GM12878 (cell line): ENCODE measurements around the gene SURF2. TPM values are rescaled to one million over a fixed set of nuclear protein-coding genes. Genes with fewer than 3 reads are reported as not detected.

Experiments used
- ATAC-seq: fragments of 200-7000 bp; cut with Tn5 transposase; 3 replicates; pipeline ENCODE4 v1.9.1; 2020; ENCODE audit warnings: mild to moderate bottlenecking, moderate library complexity
- BruUV-seq: library from RNA; stranded (reverse); fragments of 400-500 nt; replicated peaks from 2 replicates; lab custom pipeline; 2021; lab: Mats Ljungman, UMichigan
- CTCF ChIA-PET: fragments of 300-600 bp; sonication (Branson Sonifier 250); formaldehyde crosslinking; extraction: SDS; loops from one replicate; lab custom pipeline; 2021; ENCODE audit warnings: inconsistent platforms; lab: Yijun Ruan, JAX
- POLR2A ChIA-PET: fragments of 350-600 bp; formaldehyde crosslinking; extraction: SDS; loops from one replicate; lab custom pipeline; 2021; ENCODE audit warnings: inconsistent platforms; lab: Charles Lee
- RAD21 ChIA-PET: fragments of 300-600 bp; sonication (Branson Sonifier 250); formaldehyde crosslinking; loops from one replicate; lab custom pipeline; 2023; ENCODE audit warnings: antibody characterized with exemption; ENCODE audit not compliant: unreplicated experiment; lab: Charles Lee
- SMC1A ChIA-PET: fragments of 300-600 bp; sonication (Branson Sonifier 250); formaldehyde crosslinking; loops from one replicate; lab custom pipeline; 2023; ENCODE audit not compliant: unreplicated experiment, uncharacterized antibody; lab: Charles Lee
- DNase-seq: peaks from one replicate; pipeline ENCODE4 v3.0.0-alpha.2; 2011; ENCODE audit warnings: low read depth, low spot score
- FAIRE-seq: peaks from 3 replicates; lab custom pipeline; 2011; peaks lifted over from hg19 to GRCh38; lab: Jason Lieb, UNC
- H2AFZ ChIP-seq: 2 replicates; pipeline ENCODE4 v1.6.0; 2011; ENCODE audit warnings: low read depth, low read length, control low read depth; ENCODE audit not compliant: control insufficient read depth
- H3K27ac ChIP-seq: 2 replicates; pipeline ENCODE4 v1.5.1; 2011; ENCODE audit warnings: control low read depth; ENCODE audit not compliant: control insufficient read depth, insufficient read depth
- H3K27me3 ChIP-seq, 2 experiments: replicated peaks in 1 of 2; 2 replicates each; pipeline versions ENCODE4 v1.6.0 to v1.6.1; 2011; ENCODE audit warnings: low read length in 1 of 2; ENCODE audit not compliant: control insufficient read depth in 2 of 2, insufficient read depth in 2 of 2
- H3K36me3 ChIP-seq, 2 experiments: 2 replicates each; pipeline ENCODE4 v1.5.1; 2011; ENCODE audit warnings: low read length in 1 of 2; ENCODE audit not compliant: control insufficient read depth in 2 of 2, insufficient read depth in 2 of 2
- H3K4me1 ChIP-seq: 2 replicates; pipeline ENCODE4 v1.6.1; 2011; ENCODE audit warnings: mild to moderate bottlenecking, low read length, moderate library complexity, mixed read lengths; ENCODE audit not compliant: control insufficient read depth, insufficient read depth
- H3K4me2 ChIP-seq: 2 replicates; pipeline ENCODE4 v1.6.0; 2011; ENCODE audit warnings: control low read depth; ENCODE audit not compliant: control insufficient read depth, insufficient read depth
- H3K4me3 ChIP-seq: fragments of 200-600 bp; sonication (generic); 2 replicates; pipeline ENCODE4 v1.5.1; 2016
- H3K79me2 ChIP-seq: 2 replicates; pipeline ENCODE4 v1.6.0; 2011; ENCODE audit warnings: low read length; ENCODE audit not compliant: control insufficient read depth, insufficient read depth
- H3K9ac ChIP-seq: 2 replicates; pipeline ENCODE4 v1.8.0; 2011; ENCODE audit warnings: low read length, control low read depth, mixed read lengths; ENCODE audit not compliant: control insufficient read depth, insufficient read depth
- H3K9me3 ChIP-seq: replicated peaks from 3 replicates; pipeline ENCODE4 v1.5.1; 2011; ENCODE audit warnings: mild to moderate bottlenecking, low read length; ENCODE audit not compliant: control insufficient read depth, insufficient read depth
- H4K20me1 ChIP-seq: 2 replicates; pipeline ENCODE4 v1.6.0; 2011; ENCODE audit not compliant: control insufficient read depth, insufficient read depth
- BCL11A ChIP-seq: IDR thresholded peaks from 2 replicates; pipeline ENCODE4 v1.6.1; 2011; ENCODE audit warnings: low read depth, low read length
- CREB1 ChIP-seq: IDR thresholded peaks from 2 replicates; pipeline ENCODE4 v1.6.1; 2012; ENCODE audit warnings: low read depth, mild to moderate bottlenecking, inconsistent platforms
- DPF2 ChIP-seq: fragments of 450-650 bp; IDR thresholded peaks from 2 replicates; pipeline ENCODE4 v1.6.1; 2017; ENCODE audit warnings: mild to moderate bottlenecking
- EGR1 ChIP-seq, 2 experiments: IDR thresholded peaks; 1 replicate in 1 of 2; 2 replicates in 1 of 2; pipeline ENCODE4 v1.6.1; 2011 to 2012; ENCODE audit warnings: low read depth in 2 of 2, low read length in 2 of 2, borderline replicate concordance in 1 of 2, mild to moderate bottlenecking in 1 of 2, moderate library complexity in 1 of 2
- HDGF ChIP-seq: fragments of 450-650 bp; IDR thresholded peaks from 2 replicates; pipeline ENCODE4 v1.6.1; 2016; ENCODE audit warnings: antibody characterized with exemption
- KDM1A ChIP-seq: fragments of 200-600 bp; sonication (generic); IDR thresholded peaks from 2 replicates; pipeline ENCODE4 v1.6.1; 2016; ENCODE audit warnings: borderline replicate concordance
- MLLT1 ChIP-seq: fragments of 450-650 bp; IDR thresholded peaks from 2 replicates; pipeline ENCODE4 v1.6.1; 2016; ENCODE audit warnings: mild to moderate bottlenecking
- NRF1 ChIP-seq: conservative IDR thresholded peaks from 2 replicates; pipeline ENCODE4 v1.6.1; 2011; ENCODE audit warnings: mild to moderate bottlenecking, low read depth, low read length, improper control_type of control experiment
- RELA ChIP-seq: fragments of 450-650 bp; IDR thresholded peaks from 2 replicates; pipeline ENCODE4 v1.8.0; 2014; ENCODE audit warnings: borderline replicate concordance; ENCODE audit not compliant: partially characterized antibody
- RELB ChIP-seq: fragments of 450-650 bp; IDR thresholded peaks from 2 replicates; pipeline ENCODE4 v1.6.1; 2017; ENCODE audit warnings: low read depth, mild to moderate bottlenecking, moderate library complexity
- STAT3 ChIP-seq: IDR thresholded peaks from 2 replicates; pipeline ENCODE4 v1.6.1; 2011; ENCODE audit warnings: low read depth, low read length, improper control_type of control experiment
- WGBS: methylation state at CpG from one replicate; pipeline ENCODE4 v1.1.6; 2016; ENCODE audit warnings: low lambda C conversion rate; ENCODE audit not compliant: insufficient replicate concordance, insufficient coverage; ENCODE audit errors: missing lambda C conversion rate; 5-methylcytosine and 5-hydroxymethylcytosine counted together
- in situ Hi-C: fragments of 300-500 bp; cut with MboI; formaldehyde crosslinking; loops from 9 replicates; pipeline ENCODE4 v1.14.3; 2018; ENCODE audit warnings: mixed read lengths
- intact Hi-C: fragments of 100-400 bp; cut with micrococcal nuclease; formaldehyde crosslinking; loops from one replicate; pipeline ENCODE4 v1.14.2; 2022; ENCODE audit not compliant: unreplicated experiment
- polyA plus RNA-seq, 11 experiments: library from polyadenylated mRNA; depleted of rRNA in 4 of 11; unstranded in 6 of 11; stranded (reverse) in 5 of 11; fragments of >200 nt; fragmentation: Nextera tagmentation in 4 of 11; fragmentation: Illumina TruSeq in 1 of 11; extraction: Ambion mirVana in 4 of 11; extraction: Trizol in 1 of 11; gene quantifications; 1 replicate in 1 of 11; 2 replicates in 10 of 11; pipeline versions ENCODE4 v1.2.1 to v1.2.3, GENCODE V29; 2011 to 2016; ENCODE audit warnings: inconsistent platforms in 2 of 11, missing spikeins in 2 of 11, low read depth in 1 of 11
- total RNA-seq, 4 experiments: library from RNA; depleted of rRNA in 3 of 4; stranded (reverse); fragments of >200 nt in 3 of 4; fragmentation: Illumina TruSeq in 1 of 4; extraction: Trizol in 1 of 4; gene quantifications; 2 replicates each; pipeline versions ENCODE4 v1.2.1 to v1.2.3, GENCODE V29; 2013 to 2021

The SURF2 gene
- total and polyA plus RNA-seq, 10 of the 15 experiments (the other 5 are each of a cell fraction or from before 2014, with no cell fraction given), result 4.0 to 41.7 (median 20.8) TPM

GRCh38 chr9:133389562-133389961 is 33.2 kb downstream of the SURF2 start:
- intact Hi-C loops, result no loop called here
- CTCF ChIA-PET, result interaction anchor here (1.2 kb wide), 1 partner anchor 12 kb away, joined by 3 read pairs; no protein-coding TSS in a partner anchor
- H3K4me2 ChIP-seq, result no peak overlapping the region
- no peaks in the 10 kb centered on the region for H3K79me2 ChIP-seq
- SMC1A ChIA-PET, result no interaction called here
- H3K27ac ChIP-seq, result no peak overlapping the region
- FAIRE-seq (no peak), DNase-seq (no peak), ATAC-seq (no peak)
- no peaks in the 10 kb centered on the region for H3K4me1 ChIP-seq
- H3K4me3 ChIP-seq, result no peak overlapping the region
- H3K27me3 ChIP-seq, result no peaks in the 10 kb centered on the region
- in situ Hi-C loops, result no loop called here
- no peaks in the 10 kb centered on the region for H3K9me3 ChIP-seq
- TF ChIP-seq MLLT1, result no peak
- TF ChIP-seq HDGF, result no peak
- TF ChIP-seq DPF2, result no peak
- no peak for TF ChIP-seq RELB
- TF ChIP-seq STAT3, result no peak
- TF ChIP-seq RELA, result no peak
- no peak for TF ChIP-seq BCL11A
- TF ChIP-seq NRF1, result no peak
- TF ChIP-seq CREB1, result no peak
- TF ChIP-seq KDM1A, result no peak
- no peak for TF ChIP-seq EGR1 (IDR thresholded peaks at IDR 0.05; ENCODE audit: borderline replicate concordance in 1 of 2, low read depth in 2 of 2, low read length in 2 of 2)
- TF ChIP-seq, all 136 proteins: peak for 0
- no TSS peak for BruUV-seq
- H4K20me1 ChIP-seq, result no peaks in the 10 kb centered on the region
- 34% methylated on average over 13 of the region's 13 CpGs for WGBS
- no peak overlapping the region for H3K9ac ChIP-seq
- no peaks in the 10 kb centered on the region for H3K36me3 ChIP-seq
- no peak overlapping the region for H2AFZ ChIP-seq
- POLR2A ChIA-PET, result no interaction called here
- RAD21 ChIA-PET, result no interaction called here
